Activated T-cell treated with anti-CD3 and anti-CD28 coated beads for 24 hours (primary cell): Measurements from ENCODE around the gene DHX34.
"Not testable (repeated sequence)": the region's sequence is repeated elsewhere in the genome, so short reads cannot be mapped to it uniquely, and the experiment has no call there.

Experiments
- DNase-seq: peaks from one replicate; pipeline ENCODE4 v3.0.0-alpha.2; 2020; ENCODE audit warnings: low read depth

The DHX34 gene

GRCh38 chr19:47365455-47365854, 16.3 kb downstream of the DHX34 start:
- not testable (repeated sequence) for DNase-seq

- DNase-seq, result no peak
These were observed 21.0 kb downstream of the DHX34 start for GRCh38 chr19:47370045-47370611.

GRCh38 chr19:47371261-47371660, 22.1 kb downstream of the DHX34 start:
- no peak for DNase-seq

- DNase-seq, result no peak
These were observed 23.5 kb downstream of the DHX34 start for GRCh38 chr19:47372603-47373002.

GRCh38 chr19:47373246-47374240, 24.4 kb downstream of the DHX34 start:
- DNase-seq, result no peak

- DNase-seq, result no peak
These were observed 26.0 kb downstream of the DHX34 start for GRCh38 chr19:47374876-47375693.

GRCh38 chr19:47375694-47376588, 26.8 kb downstream of the DHX34 start:
- DNase-seq, result no peak

- no peak for DNase-seq
These were observed 27.6 kb downstream of the DHX34 start for GRCh38 chr19:47376589-47377144.

GRCh38 chr19:47377208-47377701, 28.1 kb downstream of the DHX34 start:
- DNase-seq, result no peak

GRCh38 chr19:47377801-47378200, 28.7 kb downstream of the DHX34 start:
- DNase-seq, result no peak

GRCh38 chr19:47378246-47378645, 29.1 kb downstream of the DHX34 start:
- no peak for DNase-seq

GRCh38 chr19:47379381-47379938, 30.3 kb downstream of the DHX34 start:
- DNase-seq, result no peak

GRCh38 chr19:47380559-47380958, 31.4 kb downstream of the DHX34 start:
- DNase-seq, result no peak

GRCh38 chr19:47381121-47381520, 32.0 kb downstream of the DHX34 start:
- no peak for DNase-seq

- DNase-seq, result no peak
These were observed 32.7 kb downstream of the DHX34 start for GRCh38 chr19:47381653-47382279.

- not testable (repeated sequence) for DNase-seq
These were observed 34.8 kb downstream of the DHX34 start for GRCh38 chr19:47383890-47384289.

GRCh38 chr19:47384533-47384932, 35.4 kb downstream of the DHX34 start:
- DNase-seq, result not testable (repeated sequence)

GRCh38 chr19:47386582-47386981, 37.5 kb downstream of the DHX34 start:
- DNase-seq, result not testable (repeated sequence)

GRCh38 chr19:47387623-47388022, 38.5 kb downstream of the DHX34 start:
- DNase-seq, result not testable (repeated sequence)

- DNase-seq, result not testable (repeated sequence)
These were observed 39.6 kb downstream of the DHX34 start for GRCh38 chr19:47388721-47389120.
